ENCODE measurements around the gene NISCH.

DNA sequence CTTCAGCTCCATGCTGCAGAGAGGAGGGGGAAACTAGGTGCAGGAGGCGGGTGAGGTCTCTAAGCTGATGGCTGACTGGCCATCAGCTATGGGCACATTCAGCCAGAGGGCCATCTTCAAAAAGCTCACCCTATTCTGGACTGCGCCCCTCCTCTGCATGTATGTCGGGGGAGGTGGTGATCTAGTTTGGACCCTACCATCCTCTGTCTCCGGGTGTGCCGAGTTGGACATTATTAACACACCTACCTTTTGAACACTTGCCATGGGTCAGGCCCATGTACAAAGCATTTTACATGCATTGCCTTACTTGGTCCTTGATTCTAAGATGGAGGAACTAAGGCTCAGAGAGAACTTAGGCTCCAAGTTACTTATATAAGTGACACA, 1.4 kb downstream of the NISCH start:
- no peak for TF ChIP-seq POLR2A (IDR thresholded peaks at IDR 0.05)
- TF ChIP-seq, protein P1, sequence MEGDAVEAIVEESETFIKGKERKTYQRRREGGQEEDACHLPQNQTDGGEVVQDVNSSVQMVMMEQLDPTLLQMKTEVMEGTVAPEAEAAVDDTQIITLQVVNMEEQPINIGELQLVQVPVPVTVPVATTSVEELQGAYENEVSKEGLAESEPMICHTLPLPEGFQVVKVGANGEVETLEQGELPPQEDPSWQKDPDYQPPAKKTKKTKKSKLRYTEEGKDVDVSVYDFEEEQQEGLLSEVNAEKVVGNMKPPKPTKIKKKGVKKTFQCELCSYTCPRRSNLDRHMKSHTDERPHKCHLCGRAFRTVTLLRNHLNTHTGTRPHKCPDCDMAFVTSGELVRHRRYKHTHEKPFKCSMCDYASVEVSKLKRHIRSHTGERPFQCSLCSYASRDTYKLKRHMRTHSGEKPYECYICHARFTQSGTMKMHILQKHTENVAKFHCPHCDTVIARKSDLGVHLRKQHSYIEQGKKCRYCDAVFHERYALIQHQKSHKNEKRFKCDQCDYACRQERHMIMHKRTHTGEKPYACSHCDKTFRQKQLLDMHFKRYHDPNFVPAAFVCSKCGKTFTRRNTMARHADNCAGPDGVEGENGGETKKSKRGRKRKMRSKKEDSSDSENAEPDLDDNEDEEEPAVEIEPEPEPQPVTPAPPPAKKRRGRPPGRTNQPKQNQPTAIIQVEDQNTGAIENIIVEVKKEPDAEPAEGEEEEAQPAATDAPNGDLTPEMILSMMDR (IDR thresholded peaks at IDR 0.05) = no peak

All from right lobe of liver (tissue), 4 donors.